Parathyroid adenoma (tissue), 2 donors: ENCODE measurements around the gene PRELID2.

Source experiments
- H2AFZ ChIP-seq: fragments of 300-600 bp; sonication (generic); one replicate; pipeline ENCODE4 v1.7.0; 2017; ENCODE audit warnings: antibody characterized with exemption, mild to moderate bottlenecking
- H3K27ac ChIP-seq: fragments of 300-600 bp; sonication (generic); one replicate; pipeline ENCODE4 v1.7.0; 2017
- H3K27me3 ChIP-seq: fragments of 300-600 bp; sonication (generic); one replicate; pipeline ENCODE4 v1.7.0; 2017; ENCODE audit warnings: low read length; ENCODE audit not compliant: control insufficient read depth, insufficient read depth
- H3K36me3 ChIP-seq: fragments of 300-600 bp; sonication (generic); one replicate; pipeline ENCODE4 v1.7.0; 2017; ENCODE audit warnings: low read length; ENCODE audit not compliant: control insufficient read depth, insufficient read depth
- H3K4me1 ChIP-seq: fragments of 300-600 bp; sonication (generic); one replicate; pipeline ENCODE4 v1.7.0; 2017; ENCODE audit warnings: control low read depth
- H3K4me2 ChIP-seq: fragments of 300-600 bp; sonication (generic); one replicate; pipeline ENCODE4 v1.7.0; 2017; ENCODE audit warnings: low read length
- H3K4me3 ChIP-seq: fragments of 300-600 bp; sonication (generic); one replicate; pipeline ENCODE4 v1.7.0; 2017; ENCODE audit warnings: low read depth, low read length
- H3K79me2 ChIP-seq: fragments of 300-600 bp; sonication (generic); one replicate; pipeline ENCODE4 v1.7.0; 2017; ENCODE audit warnings: control low read depth
- H3K9ac ChIP-seq: fragments of 300-600 bp; sonication (generic); one replicate; pipeline ENCODE4 v1.7.0; 2017; ENCODE audit warnings: mild to moderate bottlenecking
- H3K9me3 ChIP-seq: fragments of 300-600 bp; sonication (generic); one replicate; pipeline ENCODE4 v1.7.0; 2017; ENCODE audit warnings: low read length; ENCODE audit not compliant: control insufficient read depth
- TF ChIP-seq, protein P1 (sequence below): fragments of 300-600 bp; sonication (generic); IDR thresholded peaks from one replicate; pipeline ENCODE4 v1.7.0; 2017; ENCODE audit warnings: antibody characterized with exemption, mild to moderate bottlenecking
- donor health status: primary hyperparathyroidism.

The PRELID2 gene

DNA sequence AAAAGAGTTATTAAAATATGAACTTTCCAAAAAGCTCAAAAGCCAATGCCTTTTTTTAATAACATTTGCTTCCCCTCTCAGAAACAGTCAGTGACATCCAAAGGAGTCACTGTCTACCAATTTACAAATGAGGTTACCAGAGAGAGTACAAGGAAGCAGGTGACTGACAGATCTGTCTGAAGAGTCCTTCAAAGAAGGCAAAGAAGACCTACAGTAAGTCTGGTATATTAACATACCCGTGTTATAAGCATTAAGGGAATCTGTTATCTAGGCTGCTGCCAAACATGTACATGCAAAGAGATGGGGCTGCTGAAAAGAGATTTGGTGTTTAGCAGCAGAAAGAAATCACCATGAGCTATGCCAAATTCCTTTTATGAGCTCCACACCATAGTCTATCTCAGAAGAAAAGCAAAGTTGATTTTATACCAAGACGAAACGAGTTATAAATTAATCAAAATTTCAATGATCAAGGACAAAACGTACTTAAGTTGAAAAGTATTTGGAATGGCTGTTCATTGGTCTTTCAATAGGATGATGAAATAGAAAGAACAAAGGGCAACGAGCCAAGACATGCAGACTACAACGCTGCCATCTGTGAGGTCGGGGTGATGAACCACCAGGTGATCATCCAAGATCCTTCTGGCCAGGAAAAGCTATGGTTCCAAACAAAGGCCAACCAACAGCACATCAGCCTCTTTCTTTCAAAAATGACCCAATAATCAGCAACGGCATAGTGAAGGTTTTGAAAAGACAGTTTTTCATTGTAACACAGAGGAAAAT lies 8.1 kb downstream of the PRELID2 start:
- H3K79me2 ChIP-seq = no peaks in the 10 kb centered on the region
- H3K9me3 ChIP-seq = no peaks in the 10 kb centered on the region
- H3K27ac ChIP-seq = no peak overlapping the region
- H3K9ac ChIP-seq = no peak overlapping the region
- H3K4me3 ChIP-seq = no peak overlapping the region
- TF ChIP-seq, protein P1, sequence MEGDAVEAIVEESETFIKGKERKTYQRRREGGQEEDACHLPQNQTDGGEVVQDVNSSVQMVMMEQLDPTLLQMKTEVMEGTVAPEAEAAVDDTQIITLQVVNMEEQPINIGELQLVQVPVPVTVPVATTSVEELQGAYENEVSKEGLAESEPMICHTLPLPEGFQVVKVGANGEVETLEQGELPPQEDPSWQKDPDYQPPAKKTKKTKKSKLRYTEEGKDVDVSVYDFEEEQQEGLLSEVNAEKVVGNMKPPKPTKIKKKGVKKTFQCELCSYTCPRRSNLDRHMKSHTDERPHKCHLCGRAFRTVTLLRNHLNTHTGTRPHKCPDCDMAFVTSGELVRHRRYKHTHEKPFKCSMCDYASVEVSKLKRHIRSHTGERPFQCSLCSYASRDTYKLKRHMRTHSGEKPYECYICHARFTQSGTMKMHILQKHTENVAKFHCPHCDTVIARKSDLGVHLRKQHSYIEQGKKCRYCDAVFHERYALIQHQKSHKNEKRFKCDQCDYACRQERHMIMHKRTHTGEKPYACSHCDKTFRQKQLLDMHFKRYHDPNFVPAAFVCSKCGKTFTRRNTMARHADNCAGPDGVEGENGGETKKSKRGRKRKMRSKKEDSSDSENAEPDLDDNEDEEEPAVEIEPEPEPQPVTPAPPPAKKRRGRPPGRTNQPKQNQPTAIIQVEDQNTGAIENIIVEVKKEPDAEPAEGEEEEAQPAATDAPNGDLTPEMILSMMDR = no peak
- H3K36me3 ChIP-seq = no peaks in the 10 kb centered on the region
- no peaks in the 10 kb centered on the region for H3K4me1 ChIP-seq
- H3K27me3 ChIP-seq = no peaks in the 10 kb centered on the region
- no peak overlapping the region for H2AFZ ChIP-seq
- H3K4me2 ChIP-seq = no peak overlapping the region

DNA sequence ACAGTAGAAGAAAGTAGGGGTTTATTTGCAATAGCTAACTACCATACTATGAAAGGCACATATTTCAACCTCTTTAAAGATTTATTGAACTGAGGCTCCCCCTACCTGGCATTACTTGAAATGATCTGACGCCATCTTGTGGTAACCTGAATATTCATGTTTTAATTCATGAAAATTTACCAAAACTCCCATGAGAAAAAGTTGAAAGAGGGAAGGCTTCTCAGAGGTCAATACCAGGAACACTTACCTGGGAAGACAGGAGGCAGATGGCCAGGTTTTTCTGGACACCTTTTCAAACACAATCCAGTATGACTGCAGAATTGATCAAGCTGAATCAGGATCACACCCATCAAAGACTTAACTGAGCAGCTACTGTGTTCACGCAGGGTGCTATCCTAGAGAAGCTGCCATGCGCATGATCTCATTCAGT lies 9.4 kb downstream of the PRELID2 start:
- Histone ChIP-seq H3K4me2 (no peak overlapping the region), H3K36me3 (no peaks in the 10 kb centered on the region), H3K4me3 (no peak overlapping the region), H3K9ac (no peak overlapping the region), H3K27me3 (no peaks in the 10 kb centered on the region), H3K4me1 (no peaks in the 10 kb centered on the region), H2AFZ (peak overlapping the region; percentile 50), H3K27ac (no peak overlapping the region), H3K9me3 (no peaks in the 10 kb centered on the region), H3K79me2 (no peaks in the 10 kb centered on the region)
- TF ChIP-seq, protein P1 = peak; percentile 70

DNA sequence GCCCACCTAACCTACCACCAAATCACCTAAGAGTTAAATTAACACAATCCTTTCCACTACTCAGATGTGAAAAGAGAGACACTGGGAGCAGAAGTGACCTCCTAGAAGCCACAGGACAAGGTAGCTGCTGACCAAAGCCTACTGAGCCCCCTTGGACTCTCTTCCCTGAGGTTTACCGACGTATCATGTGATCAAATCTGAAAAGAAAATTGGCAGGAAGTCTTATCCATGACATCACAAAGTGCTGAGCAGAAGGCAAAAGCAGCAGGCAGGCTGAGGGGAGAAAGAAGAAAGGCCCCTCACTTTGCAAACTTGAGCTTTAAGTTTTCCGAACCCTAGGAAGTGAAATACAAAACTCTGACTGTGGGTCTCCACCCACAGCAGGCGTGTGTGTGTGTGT lies 11.1 kb downstream of the PRELID2 start:
- Histone ChIP-seq H3K27ac (no peak overlapping the region), H2AFZ (no peak overlapping the region), H3K4me1 (no peaks in the 10 kb centered on the region), H3K4me2 (no peak overlapping the region), H3K4me3 (no peak overlapping the region), H3K36me3 (no peaks in the 10 kb centered on the region), H3K9ac (no peak overlapping the region), H3K27me3 (no peaks in the 10 kb centered on the region), H3K79me2 (no peaks in the 10 kb centered on the region), H3K9me3 (no peaks in the 10 kb centered on the region)
- TF ChIP-seq, protein P1 = no peak

DNA sequence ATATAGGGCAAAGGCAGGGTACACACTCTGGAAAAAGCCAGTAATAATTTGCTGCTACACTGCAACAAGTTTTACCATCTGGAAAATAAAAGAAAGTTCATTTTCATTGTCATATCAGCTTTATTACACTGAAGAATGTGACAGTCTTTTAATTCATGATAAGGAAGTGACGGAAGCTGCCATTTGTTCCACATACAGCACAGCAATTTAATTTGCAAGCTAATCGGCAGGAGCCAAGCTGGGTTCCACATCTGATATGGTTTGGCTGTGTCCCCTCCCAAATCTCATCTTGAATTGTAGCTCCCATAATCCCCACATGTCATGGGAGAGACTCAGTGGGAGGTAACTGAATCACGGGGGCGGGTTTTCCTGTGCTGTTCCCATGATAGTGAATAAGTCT lies 16.5 kb downstream of the PRELID2 start:
- H3K9me3 ChIP-seq = no peaks in the 10 kb centered on the region
- no peak overlapping the region for H3K9ac ChIP-seq
- H3K4me2 ChIP-seq = no peak overlapping the region
- TF ChIP-seq, protein P1 = no peak
- no peaks in the 10 kb centered on the region for H3K36me3 ChIP-seq
- no peaks in the 10 kb centered on the region for H3K79me2 ChIP-seq
- H3K27ac ChIP-seq = no peak overlapping the region
- H3K4me3 ChIP-seq = no peak overlapping the region
- H3K27me3 ChIP-seq = no peaks in the 10 kb centered on the region
- no peak overlapping the region for H2AFZ ChIP-seq
- H3K4me1 ChIP-seq = no peaks in the 10 kb centered on the region

DNA sequence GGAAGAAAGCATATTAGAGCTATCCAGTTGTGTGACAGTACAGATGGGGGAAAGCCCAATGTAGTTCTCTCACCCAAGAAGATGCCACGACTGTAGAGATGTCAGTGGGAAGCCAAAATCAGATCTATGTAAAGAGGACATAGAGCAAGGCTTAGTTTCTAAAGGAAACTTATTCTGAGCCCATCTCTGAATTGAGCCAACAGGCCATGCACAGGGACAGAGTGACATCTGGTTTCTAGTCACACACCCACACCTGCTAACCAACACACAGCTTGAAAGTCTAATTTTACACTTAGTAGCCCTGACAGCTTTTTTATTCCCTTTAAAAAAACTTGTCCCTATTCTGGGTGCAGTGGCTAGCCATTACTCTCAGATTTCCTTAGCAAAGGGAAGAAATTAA lies 22.3 kb downstream of the PRELID2 start:
- H3K79me2 ChIP-seq = no peaks in the 10 kb centered on the region
- TF ChIP-seq, protein P1 = no peak
- H3K27ac ChIP-seq = no peak overlapping the region
- H3K4me2 ChIP-seq = no peak overlapping the region
- no peaks in the 10 kb centered on the region for H3K4me1 ChIP-seq
- no peak overlapping the region for H3K4me3 ChIP-seq
- no peaks in the 10 kb centered on the region for H3K9me3 ChIP-seq
- no peaks in the 10 kb centered on the region for H3K27me3 ChIP-seq
- H3K36me3 ChIP-seq = no peaks in the 10 kb centered on the region
- no peak overlapping the region for H3K9ac ChIP-seq
- H2AFZ ChIP-seq = no peak overlapping the region
